HCT116 (cell line): Measurements from ENCODE around the gene MXRA5. TPM values are rescaled to one million over a fixed set of nuclear protein-coding genes. Genes with fewer than 3 reads are reported as not detected.

Experiments used
- CBX3 ChIP-seq: IDR thresholded peaks from 2 replicates; pipeline ENCODE4 v1.6.1; 2012; ENCODE audit warnings: low read depth
- EGR1 ChIP-seq: IDR thresholded peaks from 2 replicates; pipeline ENCODE4 v1.6.1; 2012; ENCODE audit warnings: low read depth
- ELF1 ChIP-seq: IDR thresholded peaks from 2 replicates; pipeline ENCODE4 v1.6.1; 2012; ENCODE audit warnings: low read depth, borderline replicate concordance
- EZH2phosphoT487 ChIP-seq: fragments of 200-600 bp; IDR thresholded peaks from 2 replicates; pipeline ENCODE4 v1.6.1; 2018; ENCODE audit warnings: antibody characterized with exemption, borderline replicate concordance
- MAX ChIP-seq: IDR thresholded peaks from 2 replicates; pipeline ENCODE4 v1.6.1; 2012
- POLR2AphosphoS5 ChIP-seq: IDR thresholded peaks from 2 replicates; pipeline ENCODE4 v1.6.1; 2011; ENCODE audit warnings: mild to moderate bottlenecking, low read depth, low read length, moderate library complexity
- TCF7L2 ChIP-seq: IDR thresholded peaks from 2 replicates; pipeline ENCODE4 v1.7.0; 2011; ENCODE audit warnings: borderline replicate concordance, inconsistent platforms; ENCODE audit not compliant: insufficient read depth, insufficient read length; ENCODE audit errors: extremely low read depth
- total RNA-seq: library from RNA; stranded (reverse); gene quantifications from one replicate; pipeline ENCODE4 v1.2.1, GENCODE V29; 2021; ENCODE audit not compliant: unreplicated experiment
- TF ChIP-seq, protein P1 (sequence below): IDR thresholded peaks from 2 replicates; pipeline ENCODE4 v1.6.1; 2011; ENCODE audit warnings: mild to moderate bottlenecking, low read length, moderate library complexity; ENCODE audit not compliant: insufficient replicate concordance; ENCODE audit errors: extremely low read depth
- TF ChIP-seq, protein P2 (sequence below), 3 experiments: fragments of 200-600 bp in 1 of 3; sonication (generic) in 1 of 3; IDR thresholded peaks in 2 of 3; conservative IDR thresholded peaks in 1 of 3; 2 replicates each; pipeline ENCODE4 v1.5.1; 2012 to 2017; ENCODE audit warnings: low read depth in 2 of 3, low read length in 2 of 3, antibody characterized with exemption in 1 of 3, borderline replicate concordance in 1 of 3, control low read depth in 1 of 3, mild to moderate bottlenecking in 1 of 3, mixed read lengths in 1 of 3, mixed run types in 1 of 3, moderate library complexity in 1 of 3; ENCODE audit not compliant: insufficient read depth in 1 of 3

MXRA5 gene
- total RNA-seq, 1 experiment from 2014 or later: 0.02 TPM

- TF ChIP-seq, protein P1, sequence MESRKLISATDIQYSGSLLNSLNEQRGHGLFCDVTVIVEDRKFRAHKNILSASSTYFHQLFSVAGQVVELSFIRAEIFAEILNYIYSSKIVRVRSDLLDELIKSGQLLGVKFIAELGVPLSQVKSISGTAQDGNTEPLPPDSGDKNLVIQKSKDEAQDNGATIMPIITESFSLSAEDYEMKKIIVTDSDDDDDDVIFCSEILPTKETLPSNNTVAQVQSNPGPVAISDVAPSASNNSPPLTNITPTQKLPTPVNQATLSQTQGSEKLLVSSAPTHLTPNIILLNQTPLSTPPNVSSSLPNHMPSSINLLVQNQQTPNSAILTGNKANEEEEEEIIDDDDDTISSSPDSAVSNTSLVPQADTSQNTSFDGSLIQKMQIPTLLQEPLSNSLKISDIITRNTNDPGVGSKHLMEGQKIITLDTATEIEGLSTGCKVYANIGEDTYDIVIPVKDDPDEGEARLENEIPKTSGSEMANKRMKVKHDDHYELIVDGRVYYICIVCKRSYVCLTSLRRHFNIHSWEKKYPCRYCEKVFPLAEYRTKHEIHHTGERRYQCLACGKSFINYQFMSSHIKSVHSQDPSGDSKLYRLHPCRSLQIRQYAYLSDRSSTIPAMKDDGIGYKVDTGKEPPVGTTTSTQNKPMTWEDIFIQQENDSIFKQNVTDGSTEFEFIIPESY: no peak
- TF ChIP-seq MAX (no peak), POLR2AphosphoS5 (no peak), ELF1 (no peak), CBX3 (peak; percentile 39; the same call in 1 of the 2 replicates), EZH2phosphoT487 (no peak), TCF7L2 (no peak), EGR1 (no peak)
- TF ChIP-seq, protein P2, sequence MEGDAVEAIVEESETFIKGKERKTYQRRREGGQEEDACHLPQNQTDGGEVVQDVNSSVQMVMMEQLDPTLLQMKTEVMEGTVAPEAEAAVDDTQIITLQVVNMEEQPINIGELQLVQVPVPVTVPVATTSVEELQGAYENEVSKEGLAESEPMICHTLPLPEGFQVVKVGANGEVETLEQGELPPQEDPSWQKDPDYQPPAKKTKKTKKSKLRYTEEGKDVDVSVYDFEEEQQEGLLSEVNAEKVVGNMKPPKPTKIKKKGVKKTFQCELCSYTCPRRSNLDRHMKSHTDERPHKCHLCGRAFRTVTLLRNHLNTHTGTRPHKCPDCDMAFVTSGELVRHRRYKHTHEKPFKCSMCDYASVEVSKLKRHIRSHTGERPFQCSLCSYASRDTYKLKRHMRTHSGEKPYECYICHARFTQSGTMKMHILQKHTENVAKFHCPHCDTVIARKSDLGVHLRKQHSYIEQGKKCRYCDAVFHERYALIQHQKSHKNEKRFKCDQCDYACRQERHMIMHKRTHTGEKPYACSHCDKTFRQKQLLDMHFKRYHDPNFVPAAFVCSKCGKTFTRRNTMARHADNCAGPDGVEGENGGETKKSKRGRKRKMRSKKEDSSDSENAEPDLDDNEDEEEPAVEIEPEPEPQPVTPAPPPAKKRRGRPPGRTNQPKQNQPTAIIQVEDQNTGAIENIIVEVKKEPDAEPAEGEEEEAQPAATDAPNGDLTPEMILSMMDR (IDR thresholded peaks at IDR 0.05 in 2 of 3, conservative IDR thresholded peaks at IDR 0.05 in 1 of 3; ENCODE audit: borderline replicate concordance in 1 of 3, insufficient read depth in 1 of 3, low read depth in 2 of 3, low read length in 2 of 3): no peak
Observed at GRCh38 chrX:3262901-3263300, 83.6 kb downstream of the MXRA5 start (continued).
